Activated effector memory CD4-positive, alpha-beta T cell treated with anti-CD3 and anti-CD28 coated beads, Interleukin-2, amount 50 U/mL, for 16 hours (primary cell): ENCODE measurements around the gene SCRN1.

Experiments used
- DNase-seq: peaks from one replicate; pipeline ENCODE4 v3.0.0-alpha.2; 2020

Gene SCRN1

DNA sequence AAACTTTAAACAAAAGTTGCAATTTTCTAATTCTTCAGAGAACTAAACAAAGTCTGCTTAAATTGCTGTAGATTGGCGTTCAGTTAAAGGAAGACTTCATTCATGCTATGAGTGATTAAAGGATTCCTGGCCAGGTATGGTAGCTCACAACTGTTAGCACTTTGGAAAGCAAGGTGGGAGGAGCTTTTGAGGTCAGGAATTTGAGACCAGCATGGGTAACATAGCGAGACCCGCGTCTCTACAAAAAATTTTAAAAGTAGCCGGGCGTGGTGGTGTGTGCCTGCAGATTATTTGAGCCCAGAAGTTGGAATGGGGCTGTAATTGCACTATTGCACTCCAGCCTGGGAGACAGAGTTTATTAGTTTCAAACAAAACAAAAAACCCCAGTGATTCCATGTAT, 13.5 kb upstream of the SCRN1 start:
- no peak for DNase-seq

- DNase-seq = no peak
Measured at GRCh38 chr7:30001998-30002397, 12.4 kb upstream of the SCRN1 start.

DNA sequence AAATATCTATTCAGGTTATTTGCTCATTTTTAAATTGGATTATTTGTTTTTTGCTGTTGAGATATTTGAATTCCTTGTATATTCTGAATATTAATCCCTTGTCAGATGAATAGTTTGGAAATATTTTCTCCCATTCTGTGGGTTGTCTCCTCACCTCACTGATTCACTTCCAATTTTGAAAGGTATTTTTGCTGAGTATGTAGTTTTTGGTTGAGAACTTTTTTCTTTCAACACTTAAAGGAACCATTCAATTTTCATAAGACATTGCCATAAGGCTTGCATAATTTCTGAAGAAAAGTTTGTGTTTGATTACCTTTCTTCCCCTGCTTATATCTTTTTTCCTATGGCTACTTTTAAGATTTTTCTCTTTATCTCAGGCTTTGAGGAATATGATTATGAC, 8.9 kb upstream of the SCRN1 start:
- DNase-seq = no peak

- DNase-seq = no peak
Measured at GRCh38 chr7:29996321-29996720, 6.7 kb upstream of the SCRN1 start.

- DNase-seq = no peak
Measured at GRCh38 chr7:29995652-29996051, 6.1 kb upstream of the SCRN1 start.

- no peak for DNase-seq
Measured at GRCh38 chr7:29993140-29993539, 3.5 kb upstream of the SCRN1 start.

DNA sequence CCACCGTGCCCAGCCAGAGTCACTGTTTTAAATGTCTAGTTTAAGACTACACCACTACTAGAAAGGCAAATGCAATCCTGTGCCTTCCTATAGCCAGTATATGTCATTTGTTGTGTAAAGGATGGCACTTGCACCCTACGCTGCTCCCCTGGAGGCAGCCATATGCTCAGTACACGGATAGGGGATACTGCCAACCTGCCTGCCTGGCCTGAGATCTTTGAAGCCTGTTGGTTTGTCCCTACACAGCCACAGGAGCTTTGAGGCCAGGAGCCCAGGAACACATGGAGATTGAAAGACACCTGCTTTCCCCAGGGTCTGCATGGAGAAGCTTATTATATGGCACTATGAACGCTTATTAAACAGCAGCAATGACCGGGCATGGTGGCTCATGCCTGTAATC, 2.3 kb upstream of the SCRN1 start:
- no peak for DNase-seq

GRCh38 chr7:29990931-29991330, 1.3 kb upstream of the SCRN1 start:
- no peak for DNase-seq

GRCh38 chr7:29988424-29989256, 961 bp downstream of the SCRN1 start:
- DNase-seq = peak; percentile 65

GRCh38 chr7:29987811-29988317, 1.7 kb downstream of the SCRN1 start:
- no peak for DNase-seq

DNA sequence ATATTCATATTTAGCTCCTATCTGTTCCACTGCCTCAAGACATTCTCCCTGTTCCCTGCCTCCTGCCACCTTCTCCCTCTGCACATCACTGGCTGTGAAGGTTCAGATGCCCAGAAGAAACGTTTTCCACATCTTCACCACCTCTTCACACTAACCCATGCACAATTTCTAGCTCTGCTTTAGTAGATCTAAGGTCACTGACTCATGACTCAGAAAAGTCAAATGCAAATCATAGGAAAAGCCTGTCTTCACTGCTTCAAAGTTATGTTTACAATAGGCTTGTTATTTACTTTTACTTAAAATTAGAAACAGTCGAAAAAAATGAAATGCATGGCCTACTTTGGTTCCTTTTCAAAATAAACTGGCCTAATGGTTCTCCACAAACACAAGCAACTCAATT, 2.5 kb downstream of the SCRN1 start:
- no peak for DNase-seq

DNA sequence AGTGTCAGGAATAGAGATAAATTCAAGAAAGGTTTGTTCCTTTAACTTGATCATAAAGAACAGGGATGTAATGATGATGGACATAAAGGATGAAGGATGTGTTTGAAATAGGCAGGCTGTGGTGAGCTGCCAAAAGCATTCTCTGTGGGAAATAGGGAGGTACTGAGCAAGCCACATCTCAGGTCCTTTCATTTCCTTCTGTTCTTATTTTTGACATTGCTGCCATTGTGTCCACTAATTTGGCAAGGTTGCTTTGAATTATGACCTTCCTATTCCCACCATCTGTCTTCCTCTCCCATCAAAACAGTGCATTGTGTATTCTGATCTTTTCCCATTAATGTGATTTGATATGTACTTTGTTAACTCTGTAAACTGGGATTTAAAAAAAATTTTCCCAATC, 9.4 kb downstream of the SCRN1 start:
- no peak for DNase-seq

GRCh38 chr7:29977886-29978651, 11.5 kb downstream of the SCRN1 start:
- no peak for DNase-seq

DNA sequence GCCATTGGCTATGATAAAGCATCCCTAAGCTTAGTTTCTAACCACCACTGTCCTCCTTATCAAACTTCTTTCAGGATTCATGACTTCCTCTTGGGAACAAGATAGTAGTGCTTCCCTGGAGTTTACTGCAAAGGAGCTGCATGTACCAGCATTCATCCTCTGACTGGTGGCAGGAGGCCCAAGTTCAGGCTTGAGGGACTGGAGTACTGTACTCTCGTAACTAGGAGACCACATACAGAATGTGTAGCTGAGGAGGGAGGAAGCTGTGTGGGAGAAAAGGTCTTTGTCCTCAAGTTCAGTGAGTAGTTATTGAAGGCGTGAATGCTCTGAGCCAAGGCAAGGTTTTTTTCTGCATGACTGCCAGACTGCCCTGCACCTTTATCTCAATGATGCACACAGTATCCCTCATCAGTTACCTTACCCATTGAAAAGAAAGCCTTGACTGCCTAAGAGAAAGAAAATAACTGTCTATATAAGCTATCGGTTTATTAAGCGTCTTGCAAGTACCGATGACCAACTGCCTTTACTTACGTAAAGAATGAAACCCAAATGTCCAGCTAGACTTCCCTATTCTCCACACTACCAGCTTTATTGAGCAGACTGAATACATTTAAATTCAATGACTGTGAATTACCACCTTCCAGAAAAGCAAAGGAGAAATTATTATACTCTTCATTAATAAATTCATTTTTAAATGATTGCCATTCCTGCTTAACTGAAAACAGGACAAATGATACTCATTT, 12.8 kb downstream of the SCRN1 start:
- no peak for DNase-seq

- DNase-seq = no peak
Measured at GRCh38 chr7:29976266-29976665, 13.3 kb downstream of the SCRN1 start.

DNA sequence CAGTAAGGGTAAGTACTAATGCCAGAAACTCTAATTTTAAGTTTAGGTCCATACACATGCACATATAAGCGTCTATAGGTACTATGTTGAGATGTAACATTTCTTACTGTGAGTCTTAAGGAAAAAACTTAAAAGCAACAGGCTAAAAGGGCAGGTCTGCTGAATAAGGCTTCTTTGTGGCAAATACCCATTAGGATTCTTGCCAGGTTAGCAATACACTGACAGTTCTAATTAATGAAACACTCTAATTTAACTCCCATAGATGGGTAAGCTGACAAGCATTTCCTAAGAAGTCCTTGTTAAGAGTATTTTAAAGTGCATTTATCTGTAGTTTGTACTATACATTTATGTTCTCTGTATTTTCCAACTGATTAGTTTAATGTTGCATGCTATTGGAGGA, 14.0 kb downstream of the SCRN1 start:
- no peak for DNase-seq

GRCh38 chr7:29974286-29974685, 15.3 kb downstream of the SCRN1 start:
- no peak for DNase-seq

DNA sequence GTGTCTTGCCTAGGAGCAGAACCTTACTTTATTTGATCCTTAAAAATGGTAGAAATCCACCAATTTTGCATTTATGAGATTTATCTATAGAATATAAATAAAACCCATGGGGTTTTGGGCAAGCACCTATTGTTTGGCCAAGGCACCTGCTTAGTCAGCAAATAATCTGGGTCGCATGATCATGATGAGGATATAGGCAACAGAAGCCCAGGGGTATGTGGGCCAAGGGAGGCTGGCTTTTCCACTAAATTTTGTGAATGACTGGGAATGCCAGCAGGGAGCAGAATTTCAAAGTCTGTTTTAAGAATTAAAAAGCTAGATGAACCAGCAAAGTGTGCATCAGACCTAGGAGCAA, 17.3 kb downstream of the SCRN1 start:
- DNase-seq = no peak

- no peak for DNase-seq
Measured at GRCh38 chr7:29971566-29972314, 17.9 kb downstream of the SCRN1 start.

GRCh38 chr7:29970158-29970557, 19.4 kb downstream of the SCRN1 start:
- no peak for DNase-seq

DNA sequence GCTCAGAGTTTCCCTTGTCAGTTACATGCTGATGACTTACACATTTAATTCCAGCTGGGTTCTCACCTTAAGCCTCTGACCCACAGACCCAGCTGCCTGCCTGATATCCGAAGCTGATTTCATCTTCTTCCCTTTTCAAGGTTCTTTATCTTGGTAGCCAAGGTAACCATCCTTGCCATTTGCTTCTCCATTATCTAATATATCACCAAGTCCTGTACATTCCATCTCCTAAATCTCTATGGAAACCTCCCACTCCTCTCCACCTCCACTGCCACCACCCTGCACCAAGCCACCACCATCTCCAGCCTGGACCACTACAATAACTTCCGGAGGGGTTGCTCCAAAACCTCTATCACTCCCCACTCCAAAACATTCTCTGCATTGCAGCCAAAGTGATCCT, 19.9 kb downstream of the SCRN1 start:
- no peak for DNase-seq

DNA sequence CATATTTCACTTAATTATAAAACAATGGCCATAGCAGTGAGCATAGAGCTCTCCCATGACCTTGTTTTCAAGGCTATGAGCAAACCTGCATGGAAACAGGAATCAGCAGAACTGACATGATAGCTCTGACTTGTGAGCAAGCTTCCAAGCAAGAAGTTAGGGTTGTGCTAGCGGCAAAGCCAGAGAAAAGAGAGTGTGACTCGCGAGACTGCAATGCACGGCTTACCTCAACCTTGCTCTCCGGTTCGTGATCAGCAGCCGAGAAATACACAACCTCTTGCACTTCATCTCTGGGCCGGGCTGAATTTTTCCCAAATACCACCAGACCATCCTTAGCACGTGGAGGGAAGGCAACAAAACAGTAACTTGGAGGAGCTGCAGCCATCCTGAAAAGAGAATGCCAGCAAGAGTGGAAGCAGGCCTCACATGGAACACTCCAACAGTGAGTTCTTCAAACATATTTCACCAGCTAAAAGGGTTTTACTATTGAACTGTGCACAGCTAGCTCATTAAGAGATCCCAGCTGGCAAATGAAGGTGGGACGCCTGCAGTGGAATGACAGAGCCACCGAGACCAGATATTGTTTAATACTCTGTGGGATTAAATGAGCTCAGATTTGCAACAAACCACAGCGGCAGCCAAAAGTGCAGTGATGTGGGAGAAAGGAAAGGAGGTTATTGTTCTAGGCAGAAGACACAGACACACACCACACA, 20.8 kb downstream of the SCRN1 start:
- no peak for DNase-seq
